Activated CD4-positive, alpha-beta T cell treated with anti-CD3 and anti-CD28 coated beads, Interleukin-10, Interleukin-2, amounts not matched to agents 100 ng/mL and 50 ng/mL, durations not matched to agents 16 hours and 8 hours (primary cell): Measurements from ENCODE around the gene ADAMTSL3.
"Not testable (repeated sequence)": the region's sequence is repeated elsewhere in the genome, so short reads cannot be mapped to it uniquely, and the experiment has no call there.

ENCODE experiments used
- DNase-seq: peaks from one replicate; pipeline ENCODE4 v3.0.0-alpha.2; 2020

The ADAMTSL3 gene

DNA sequence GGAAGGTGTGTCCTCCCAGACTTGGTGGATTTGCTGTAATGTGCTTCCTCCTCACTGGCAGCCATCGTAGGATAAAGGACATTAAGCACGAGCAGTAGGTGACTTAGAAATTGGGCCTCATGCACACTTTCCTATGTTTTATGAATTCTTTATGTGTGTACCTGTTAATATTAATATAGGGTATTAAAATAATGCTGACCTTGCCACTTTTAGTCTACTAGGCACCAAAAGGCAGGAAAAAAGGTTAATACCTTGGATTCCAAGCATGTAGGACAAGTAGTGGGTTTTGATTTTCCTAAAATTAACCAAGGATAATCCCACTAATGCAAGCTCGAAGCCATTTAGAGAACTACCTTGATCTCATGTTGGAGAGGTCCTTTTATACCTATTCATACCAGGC, 55.9 kb downstream of the ADAMTSL3 start:
- DNase-seq = no peak

DNA sequence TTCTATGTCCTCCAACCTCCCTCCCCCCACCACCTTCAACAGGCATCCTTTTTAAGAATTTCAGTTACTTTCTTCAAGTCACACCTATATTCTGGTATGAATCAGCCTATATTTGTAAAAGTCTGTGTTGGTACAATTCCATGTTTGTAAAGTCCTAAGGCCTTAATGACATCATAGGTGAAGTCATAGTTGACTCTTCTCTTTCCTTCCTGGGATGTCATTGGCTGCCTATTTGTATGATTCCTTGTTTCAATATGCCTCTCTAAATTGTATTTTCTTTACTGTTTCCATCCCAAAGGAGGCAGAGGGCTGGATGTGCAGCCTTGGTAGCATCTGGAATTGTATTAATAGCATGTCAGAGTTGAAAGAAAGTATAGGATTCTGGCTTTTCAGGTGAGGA, 56.5 kb downstream of the ADAMTSL3 start:
- no peak for DNase-seq

DNA sequence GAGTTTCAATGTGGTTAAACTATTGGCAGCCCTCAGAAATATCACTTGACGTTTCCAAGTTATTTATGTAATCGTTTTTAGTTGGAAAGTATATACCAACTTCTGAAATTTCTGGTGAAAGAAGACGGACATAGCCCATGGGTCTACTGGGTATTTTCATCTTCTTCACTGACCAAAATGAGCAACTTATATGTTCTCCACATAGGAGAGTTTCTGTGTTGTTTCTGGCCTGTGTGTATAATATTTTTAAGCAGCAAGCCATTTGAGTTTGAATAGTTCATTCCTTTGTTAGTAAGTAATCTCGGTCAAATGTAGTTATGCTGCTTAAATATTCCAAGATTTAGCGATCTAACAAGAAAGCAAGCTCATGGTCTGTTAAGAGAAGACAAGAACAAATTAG, 57.3 kb downstream of the ADAMTSL3 start:
- DNase-seq = no peak

DNA sequence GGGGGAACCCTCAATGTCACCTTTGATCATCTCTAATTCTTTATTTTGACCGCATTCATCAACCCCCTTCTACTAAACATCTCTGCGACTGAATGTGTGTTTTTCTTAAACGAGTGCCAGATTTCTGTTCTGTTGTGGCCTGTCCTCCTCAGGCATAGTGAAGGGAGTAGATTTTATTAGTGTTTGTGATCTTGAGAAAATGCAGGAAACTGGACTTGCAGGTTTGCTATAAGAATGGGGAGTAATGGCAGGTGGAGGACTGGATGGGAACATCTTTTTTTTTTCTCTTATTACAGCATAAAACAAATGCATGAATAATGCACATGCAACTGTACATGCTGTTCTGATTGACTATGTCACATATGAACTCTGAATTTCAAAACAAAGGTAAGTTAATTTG, 59.3 kb downstream of the ADAMTSL3 start:
- no peak for DNase-seq

DNA sequence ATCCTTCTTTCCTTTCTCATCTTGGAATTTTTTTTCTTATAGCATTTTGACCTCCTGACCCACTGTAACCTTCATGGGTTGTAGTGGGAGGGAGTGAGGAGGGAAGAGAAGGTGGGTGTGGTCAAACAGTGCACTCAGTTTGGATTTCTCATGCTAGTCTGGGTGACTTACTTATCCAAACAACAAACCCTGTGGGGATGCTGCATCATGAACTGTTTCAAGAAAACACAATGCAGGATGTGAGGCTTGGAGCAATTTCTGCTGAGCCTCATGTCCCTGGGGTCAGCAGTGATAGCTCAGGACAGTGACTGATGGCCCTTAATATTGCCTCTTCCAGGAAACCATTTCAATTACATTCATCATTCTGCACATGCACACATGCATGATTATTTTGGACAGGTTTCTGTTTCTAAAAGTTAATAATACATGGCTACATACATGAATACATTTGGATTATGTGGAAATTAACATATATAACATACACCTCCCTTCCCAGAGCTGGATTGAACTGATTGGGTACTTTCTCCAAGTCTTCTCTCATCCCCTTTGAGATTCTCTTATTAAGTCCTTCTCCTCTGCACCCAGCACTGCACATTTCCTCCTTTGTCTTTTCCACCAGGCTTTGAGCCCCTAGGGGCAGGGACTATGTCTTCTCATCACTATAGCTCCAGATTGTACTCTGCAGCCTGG, 61.2 kb downstream of the ADAMTSL3 start:
- DNase-seq = no peak

DNA sequence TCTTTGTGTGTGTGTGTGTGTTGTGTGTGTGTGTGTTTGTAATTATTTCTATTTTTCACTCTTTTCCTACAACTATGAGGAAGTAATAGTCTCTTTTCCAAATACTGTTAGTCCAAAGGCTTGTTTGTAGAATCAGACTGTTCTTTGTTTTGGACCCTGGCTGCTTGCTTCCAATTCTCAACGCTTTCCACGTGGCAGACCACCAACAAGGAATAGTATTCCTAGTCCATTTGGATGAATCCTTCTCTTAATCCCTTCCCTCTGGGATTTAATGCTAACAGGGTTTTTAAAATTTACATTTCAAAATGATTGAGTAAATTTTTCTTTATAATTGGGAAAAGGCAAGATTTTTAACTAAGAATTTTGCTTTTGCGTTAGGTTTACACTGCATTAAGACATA, 62.7 kb downstream of the ADAMTSL3 start:
- no peak for DNase-seq

DNA sequence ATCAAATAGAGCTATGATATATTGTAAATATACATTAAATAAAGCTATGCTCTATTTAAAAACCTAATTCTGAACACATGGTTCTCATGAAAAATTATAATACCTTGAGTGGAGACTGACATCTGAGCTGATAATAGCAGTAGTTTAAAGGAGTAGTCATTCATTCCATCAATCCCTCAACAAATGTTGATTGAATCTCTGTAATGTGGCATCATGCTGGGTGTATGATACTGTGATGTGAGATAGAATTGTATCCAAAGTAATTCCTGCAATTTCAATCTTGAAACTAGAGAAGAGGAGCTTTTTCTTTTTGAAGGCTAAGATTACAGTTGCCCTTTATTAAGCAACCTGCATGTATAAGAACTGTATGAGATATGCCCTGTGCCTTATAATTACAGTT, 63.1 kb downstream of the ADAMTSL3 start:
- no peak for DNase-seq

DNA sequence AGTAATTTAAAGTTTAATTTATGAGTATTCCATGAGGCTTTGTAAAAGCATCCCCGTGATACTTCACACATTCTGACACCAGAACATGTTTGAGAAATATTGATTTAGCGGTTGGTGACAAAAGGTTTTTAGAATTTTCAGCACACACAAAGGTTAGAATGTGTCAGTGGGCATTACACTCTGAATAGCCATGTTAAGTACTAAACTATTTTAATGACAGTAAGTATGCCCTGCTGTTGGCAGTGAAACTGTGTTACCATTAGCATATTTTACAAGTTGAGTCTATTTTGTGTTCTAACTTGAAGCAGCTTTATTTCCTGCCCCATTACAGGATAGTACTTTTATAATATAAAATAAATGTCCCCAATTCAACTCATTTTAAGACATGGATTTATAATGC, 66.5 kb downstream of the ADAMTSL3 start:
- DNase-seq = no peak

DNA sequence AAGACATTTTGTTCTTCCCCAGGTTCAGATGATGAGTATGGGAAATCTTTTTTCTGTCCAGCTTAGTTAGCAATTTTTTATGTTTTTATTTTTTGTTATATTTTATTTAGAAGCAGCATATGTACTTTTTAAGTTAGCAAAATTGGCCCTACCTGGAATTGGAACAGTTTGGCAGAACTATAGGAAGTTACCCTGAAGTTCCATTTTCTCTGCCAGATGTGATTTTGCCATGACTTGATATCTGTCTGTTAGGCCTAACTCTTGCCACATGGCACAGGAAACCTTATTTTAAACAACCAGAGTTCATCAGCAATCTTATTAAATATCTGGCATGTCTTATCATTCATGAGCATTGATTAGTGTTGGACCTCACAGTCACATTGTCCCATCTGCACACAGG, 67.1 kb downstream of the ADAMTSL3 start:
- no peak for DNase-seq

DNA sequence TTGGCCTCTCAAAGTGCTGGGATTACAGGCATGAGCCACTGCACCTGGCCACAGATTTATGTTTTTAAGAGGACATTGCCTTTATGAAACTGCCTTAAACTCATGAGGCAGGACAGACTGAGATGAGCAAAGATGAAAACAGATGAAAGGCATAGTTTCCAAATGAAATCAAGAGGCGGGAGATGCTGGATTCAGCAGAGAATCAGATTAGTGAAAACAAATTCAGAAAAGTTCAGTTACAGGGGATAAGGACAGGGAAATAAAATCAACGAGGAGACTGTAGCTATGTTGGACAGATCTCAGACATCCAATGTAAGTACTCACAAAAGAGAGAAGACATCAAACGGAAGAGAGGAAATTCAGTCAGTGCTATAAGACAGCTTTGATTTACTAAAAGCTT, 68.1 kb downstream of the ADAMTSL3 start:
- DNase-seq = no peak

DNA sequence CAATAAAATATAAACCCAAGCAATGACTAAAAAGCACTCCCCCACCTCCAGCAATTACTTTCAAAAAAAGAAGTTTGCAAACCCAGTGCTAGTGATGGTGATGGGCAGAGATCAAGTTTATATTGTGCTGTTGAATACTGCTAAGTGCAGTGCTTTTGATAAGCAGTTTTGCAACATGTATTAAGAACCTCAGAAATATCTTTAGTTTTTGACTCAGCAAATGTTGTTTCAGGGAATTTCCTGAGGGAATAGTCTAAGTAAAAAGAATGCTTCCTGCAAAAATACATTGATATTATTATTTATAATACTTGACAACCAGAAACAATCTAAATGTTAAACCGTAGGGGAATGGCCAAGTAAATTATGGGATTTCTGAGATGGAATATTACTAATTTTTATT, 69.3 kb downstream of the ADAMTSL3 start:
- DNase-seq = no peak

DNA sequence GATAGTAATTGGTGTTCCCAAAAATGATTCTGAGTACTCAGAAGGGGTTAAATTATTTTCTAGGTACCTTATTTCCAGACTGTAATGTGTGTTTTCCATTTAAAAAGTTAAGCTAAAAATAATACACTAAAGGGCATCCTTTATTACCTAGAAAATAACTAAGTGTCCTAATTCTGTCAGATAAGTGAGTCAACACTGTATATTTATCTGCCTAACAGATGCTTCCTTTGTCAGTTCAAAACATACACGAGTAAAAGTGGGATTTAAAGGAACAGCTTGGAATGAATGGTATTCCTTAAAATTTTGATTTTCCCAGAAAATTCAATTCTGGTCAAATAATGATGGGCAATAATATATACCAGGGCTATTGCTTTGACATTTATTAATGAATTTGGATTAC, 78.3 kb downstream of the ADAMTSL3 start:
- DNase-seq = no peak

DNA sequence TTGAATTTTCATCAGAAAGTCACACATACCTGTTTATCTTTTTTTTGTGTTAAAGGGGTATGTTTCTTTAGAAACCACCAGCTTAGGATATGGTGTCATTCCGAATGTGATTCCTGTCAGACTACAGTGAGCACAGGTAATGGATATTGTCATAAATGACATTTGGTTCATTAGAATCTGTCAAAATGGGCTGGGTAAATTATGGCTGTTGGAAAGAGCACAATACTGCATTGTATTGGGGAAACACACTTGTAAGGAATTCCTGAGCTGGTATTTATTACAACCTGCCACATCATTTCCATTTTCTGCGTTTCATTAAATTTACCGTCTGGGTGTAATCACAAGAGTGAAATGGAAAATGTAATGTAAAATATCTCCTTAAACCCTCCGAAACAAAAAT, 78.8 kb downstream of the ADAMTSL3 start:
- no peak for DNase-seq

DNA sequence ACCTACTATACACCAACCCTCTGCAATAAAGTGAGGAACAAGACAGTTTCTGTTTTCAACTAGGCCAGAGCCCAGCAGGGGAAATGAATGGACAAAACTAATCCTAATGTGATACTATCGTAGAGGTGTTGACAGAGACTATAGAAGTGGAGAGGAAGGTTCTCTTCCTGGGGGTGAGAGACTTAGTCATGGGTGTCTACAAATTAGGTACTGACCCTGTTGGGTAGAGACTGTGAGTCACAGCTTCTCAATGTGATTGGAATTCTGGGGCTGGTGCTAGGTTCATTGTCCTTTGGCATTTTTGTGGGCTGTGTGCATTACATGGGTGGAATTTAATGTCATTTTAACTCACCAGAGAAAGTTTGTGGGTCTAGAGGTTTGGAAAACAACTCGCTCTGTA, 79.3 kb downstream of the ADAMTSL3 start:
- DNase-seq = no peak

DNA sequence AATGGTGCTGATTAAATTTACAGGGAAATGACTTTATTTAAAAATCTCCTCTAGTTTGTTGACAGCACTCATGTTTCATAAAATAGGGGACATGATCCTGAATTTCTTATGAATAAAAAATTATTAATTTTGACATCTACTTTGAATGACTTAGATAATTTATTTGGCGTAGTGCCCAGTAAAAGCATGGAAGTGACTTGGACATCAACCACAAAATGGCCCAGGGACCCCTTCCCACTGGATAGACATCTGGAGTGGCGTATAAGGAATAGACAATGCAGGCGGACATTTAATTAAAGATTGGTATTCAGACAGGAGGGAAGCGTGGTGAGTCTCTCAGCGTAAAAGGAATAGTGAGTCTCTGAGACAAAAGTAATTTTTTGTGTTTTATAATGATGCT, 79.8 kb downstream of the ADAMTSL3 start:
- no peak for DNase-seq

DNA sequence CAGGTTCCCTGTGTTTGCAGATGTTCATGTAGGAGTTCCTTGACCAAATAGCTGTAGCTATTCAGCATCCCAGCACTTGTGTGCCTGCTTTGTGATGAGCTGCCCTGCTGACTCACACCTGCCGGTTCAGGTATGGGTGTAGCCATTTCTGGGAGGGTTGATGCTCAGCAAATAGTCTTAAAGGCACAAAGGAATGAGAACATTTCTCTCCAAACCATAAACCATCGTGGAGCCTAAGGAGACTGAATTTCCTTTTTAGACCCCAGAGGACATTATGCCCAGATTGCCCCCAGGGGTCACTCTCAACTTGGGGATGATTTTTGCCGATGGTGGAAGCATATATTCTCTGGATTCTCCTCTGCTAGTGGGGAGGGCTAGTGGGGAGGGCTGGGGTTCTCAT, 80.6 kb downstream of the ADAMTSL3 start:
- DNase-seq = no peak

DNA sequence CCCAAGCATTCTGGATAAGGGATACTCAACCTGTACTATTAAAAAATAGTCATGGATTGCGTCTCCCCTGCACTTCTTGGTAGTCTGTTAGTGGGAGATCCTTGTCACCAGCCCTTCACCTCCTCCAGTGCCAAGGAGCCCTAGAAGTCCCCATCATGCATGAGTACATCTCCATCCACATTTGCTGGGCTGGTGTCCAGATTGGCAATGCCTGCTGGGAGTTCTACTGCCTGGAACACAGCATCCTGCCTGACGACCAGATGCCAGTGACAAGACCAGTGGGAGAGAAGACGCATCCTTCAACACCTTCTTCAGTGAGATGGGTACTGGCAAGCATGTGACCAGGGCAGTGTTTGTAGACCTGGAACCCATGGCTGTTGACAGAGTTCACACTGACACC, 85.7 kb downstream of the ADAMTSL3 start:
- DNase-seq = no peak

DNA sequence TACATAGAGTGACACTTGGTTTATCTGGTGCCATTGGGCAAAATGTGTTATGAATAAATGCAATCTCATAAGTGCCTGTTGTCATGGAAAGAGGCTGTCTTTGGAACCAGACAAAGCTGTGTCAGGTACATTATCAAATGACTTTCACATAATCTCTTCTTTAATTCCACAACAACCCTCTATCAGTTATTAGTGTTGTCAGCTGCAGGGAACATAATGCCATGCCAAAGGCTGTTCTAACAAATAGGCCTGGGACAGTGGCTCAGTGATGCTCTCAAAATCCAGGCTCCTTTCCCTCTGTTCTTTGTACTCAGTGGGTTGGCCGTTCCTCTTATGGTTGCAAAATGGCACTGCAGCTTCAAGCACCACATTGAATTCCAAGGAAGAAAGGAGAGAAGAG, 91.8 kb downstream of the ADAMTSL3 start:
- DNase-seq = no peak

DNA sequence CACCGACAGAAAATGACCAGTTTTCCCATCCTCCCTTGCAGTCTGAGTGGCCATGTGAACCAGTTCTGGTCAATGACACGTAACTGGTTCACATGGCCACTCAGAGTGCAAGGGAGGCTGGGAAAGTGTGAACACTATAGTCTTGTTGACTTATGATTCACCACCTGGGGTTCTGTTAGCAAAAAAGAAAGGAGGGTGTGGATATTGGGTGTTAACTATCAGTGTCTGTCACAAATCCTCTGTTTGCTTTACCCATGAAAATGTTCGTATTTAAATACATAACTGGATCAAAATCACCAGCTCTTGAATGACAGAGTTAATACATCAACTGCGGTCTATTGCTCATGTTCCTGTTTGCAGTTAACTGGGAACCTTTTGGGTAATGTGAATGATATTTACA, 92.3 kb downstream of the ADAMTSL3 start:
- no peak for DNase-seq

DNA sequence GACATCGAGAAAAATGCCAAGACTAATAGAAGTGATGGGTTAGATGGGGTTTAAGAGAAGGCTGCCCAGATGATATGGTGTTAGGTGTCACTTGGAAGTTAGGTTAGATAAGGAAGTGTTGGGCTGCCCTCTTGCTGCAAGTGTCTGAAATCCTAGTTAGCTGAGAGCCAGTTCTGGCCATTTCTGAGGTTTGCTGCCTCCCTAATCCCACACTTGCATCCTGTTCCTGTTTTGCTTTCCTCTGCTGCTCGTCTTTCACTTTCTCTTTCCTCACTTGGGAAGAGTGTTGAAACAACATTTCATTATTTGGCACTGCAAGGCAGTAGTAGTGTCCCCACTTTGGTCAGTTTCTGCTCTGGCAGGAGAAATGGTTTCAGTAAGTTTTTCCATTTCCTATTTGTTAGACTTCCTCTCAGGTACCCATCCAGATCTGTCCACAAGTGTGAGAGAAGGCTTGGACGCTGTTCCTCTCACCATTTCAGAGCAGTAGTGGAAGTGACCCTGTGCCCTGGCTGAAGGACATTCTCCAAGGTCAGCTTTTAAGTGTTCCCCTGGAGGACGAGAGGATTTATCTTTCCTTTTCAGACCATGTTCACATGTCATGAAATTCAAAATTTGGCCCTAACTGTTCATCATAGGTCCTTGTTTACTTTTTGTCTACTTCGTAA, 93.3 kb downstream of the ADAMTSL3 start:
- DNase-seq = no peak

DNA sequence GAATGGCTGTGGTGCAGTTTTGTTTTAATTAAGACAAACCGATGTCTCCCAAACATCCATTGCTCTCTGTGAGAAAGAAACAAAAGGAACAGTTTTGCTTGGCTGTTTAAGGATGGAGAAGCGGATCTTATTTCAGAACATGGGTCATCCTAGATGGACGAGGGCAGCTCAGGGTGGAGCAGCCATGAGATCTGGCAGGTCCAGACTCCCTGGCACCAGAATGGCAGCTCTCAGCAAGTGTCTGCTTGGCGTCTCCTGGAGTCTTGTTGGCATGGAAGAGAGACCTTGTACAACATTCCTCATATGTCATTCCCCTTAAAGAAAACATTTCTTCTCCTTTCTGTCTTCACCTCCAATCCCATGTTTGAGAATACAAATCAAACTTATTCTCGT, 93.8 kb downstream of the ADAMTSL3 start:
- no peak for DNase-seq

DNA sequence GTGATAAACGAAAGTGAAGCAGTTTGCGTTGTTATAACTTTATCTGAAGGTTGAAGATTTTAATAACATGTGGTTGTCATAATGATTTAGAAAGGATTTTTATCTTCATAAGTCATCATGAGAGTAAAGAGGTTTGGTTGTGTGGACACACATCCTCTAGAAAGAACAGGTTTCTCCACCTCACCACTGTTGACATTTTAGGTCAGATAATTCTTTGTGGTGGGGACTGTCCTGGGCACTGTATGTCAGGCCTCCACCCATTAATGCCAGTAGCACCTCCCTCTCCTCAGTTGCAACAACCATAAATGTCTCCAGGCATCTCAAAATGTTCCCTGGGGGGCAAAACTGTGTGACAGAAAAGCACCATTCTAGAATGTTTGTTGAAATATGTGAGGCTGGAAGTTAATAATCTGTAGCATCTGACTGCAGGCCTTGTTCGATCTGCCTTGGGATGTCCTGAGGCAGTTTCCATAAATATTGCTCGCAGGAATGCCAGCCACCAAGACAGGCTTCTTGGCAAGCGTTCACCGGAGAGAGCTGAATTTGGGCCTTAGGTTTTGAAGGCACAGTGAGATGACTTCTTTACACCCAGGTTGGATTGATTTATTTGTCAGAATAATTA, 100.1 kb downstream of the ADAMTSL3 start:
- DNase-seq = no peak

DNA sequence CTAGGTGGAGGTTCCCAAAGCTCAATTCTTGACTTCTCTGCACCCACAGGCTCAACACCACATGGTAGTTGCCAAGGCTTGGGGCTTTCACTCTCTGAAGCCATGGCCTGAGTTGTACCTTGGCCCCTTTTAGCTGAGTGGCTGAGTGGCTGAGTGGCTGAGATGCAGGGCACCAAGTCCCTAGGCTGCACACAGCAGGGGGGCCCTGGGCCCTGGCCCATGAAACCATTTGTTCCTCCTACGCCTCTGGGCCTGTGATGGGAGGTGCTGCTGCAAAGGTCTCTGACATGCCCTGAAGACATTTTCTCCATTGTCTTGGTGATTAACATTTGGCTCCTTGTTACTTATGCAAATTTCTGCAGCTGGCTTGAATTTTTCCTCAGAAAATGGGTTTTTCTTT, 103.4 kb downstream of the ADAMTSL3 start:
- not testable (repeated sequence) for DNase-seq

DNA sequence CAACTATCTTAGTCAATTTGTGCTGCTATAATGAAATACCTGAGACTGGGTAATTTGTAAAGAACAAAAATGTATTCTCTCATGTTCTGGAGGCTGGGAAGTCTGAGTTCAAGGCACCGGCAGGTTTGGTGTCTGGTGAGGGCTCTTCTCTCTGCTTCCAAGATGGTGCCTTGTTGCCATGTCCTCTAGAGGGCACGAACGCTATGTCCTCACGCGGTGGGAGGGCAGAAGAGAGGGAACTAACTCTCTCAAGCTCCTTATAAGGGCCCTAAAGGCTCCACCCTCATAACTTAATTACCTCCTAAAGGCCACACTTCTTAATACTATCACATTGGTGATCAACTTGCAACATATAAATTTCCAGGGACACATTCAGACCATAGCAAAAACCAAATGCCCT, 108.4 kb downstream of the ADAMTSL3 start:
- DNase-seq = no peak
